ENCODE data around the gene PARVA. TPM values are rescaled to one million over a fixed set of nuclear protein-coding genes. Genes with fewer than 3 reads are reported as not detected.

PARVA gene
- total and polyA plus RNA-seq, 4 experiments from 2014 or later = 0.75 to 2.4 (median 1.4) TPM

GRCh38 chr11:12560362-12560761 is 183.0 kb downstream of the PARVA start:
- H3K27ac Mint-ChIP-seq = no peak overlapping the region
- CTCF ChIA-PET (ENCODE audit: partially characterized antibody) = interaction anchor here (1.7 kb wide), 1 partner anchor 229 kb away, joined by 5 read pairs; no protein-coding TSS in a partner anchor
- no peak for DNase-seq
- H3K27me3 ChIP-seq (ENCODE audit: insufficient read depth, low read length) = no peaks in the 10 kb centered on the region
- no peaks in the 10 kb centered on the region for H3K36me3 ChIP-seq (ENCODE audit: insufficient read depth, low read length)
- H3K36me3 Mint-ChIP-seq = no peaks in the 10 kb centered on the region
- H3K4me1 Mint-ChIP-seq = no peaks in the 10 kb centered on the region
- POLR2A ChIA-PET (ENCODE audit: partially characterized antibody) = no interaction called here
- no peak overlapping the region for H3K4me3 Mint-ChIP-seq
- no peak overlapping the region for H3K27ac ChIP-seq (ENCODE audit: low read depth, low read length)
- peaks cover 0 to 3% (median 0%) of the 10 kb centered on the region in 8 donors for H3K9me3 Mint-ChIP-seq
- no peak overlapping the region for H3K4me3 ChIP-seq (ENCODE audit: low read length in 2 of 2)
- H3K9me3 ChIP-seq (ENCODE audit: control insufficient read depth in 1 of 2, low read length in 2 of 2) = no peaks in the 10 kb centered on the region
- no peaks in the 10 kb centered on the region for H3K4me1 ChIP-seq (ENCODE audit: insufficient read depth, low read length)
- intact Hi-C loops (cut with micrococcal nuclease) = no loop called here
- H3K27me3 Mint-ChIP-seq = peaks cover 2 to 9% of the 10 kb centered on the region in 2 donors

- ChIA-PET CTCF (ENCODE audit: partially characterized antibody) (no interaction called here), POLR2A (ENCODE audit: partially characterized antibody) (no interaction called here)
- Mint-ChIP-seq H3K9me3 (peaks cover 0 to 3% (median 0%) of the 10 kb centered on the region in 8 donors), H3K4me3 (no peak overlapping the region), H3K4me1 (no peaks in the 10 kb centered on the region), H3K27ac (no peak overlapping the region), H3K27me3 (peaks cover 1 to 9% of the 10 kb centered on the region in 2 donors), H3K36me3 (no peaks in the 10 kb centered on the region)
- intact Hi-C loops (cut with micrococcal nuclease) = no loop called here
- Histone ChIP-seq H3K4me1 (ENCODE audit: insufficient read depth, low read length) (no peaks in the 10 kb centered on the region), H3K36me3 (ENCODE audit: insufficient read depth, low read length) (no peaks in the 10 kb centered on the region), H3K9me3 (ENCODE audit: control insufficient read depth in 1 of 2, low read length in 2 of 2) (no peaks in the 10 kb centered on the region), H3K27ac (ENCODE audit: low read depth, low read length) (no peak overlapping the region), H3K27me3 (ENCODE audit: insufficient read depth, low read length) (no peaks in the 10 kb centered on the region), H3K4me3 (ENCODE audit: low read length in 2 of 2) (no peak overlapping the region)
- no peak for DNase-seq
These were observed 183.5 kb downstream of the PARVA start for GRCh38 chr11:12560861-12561260.

DNA sequence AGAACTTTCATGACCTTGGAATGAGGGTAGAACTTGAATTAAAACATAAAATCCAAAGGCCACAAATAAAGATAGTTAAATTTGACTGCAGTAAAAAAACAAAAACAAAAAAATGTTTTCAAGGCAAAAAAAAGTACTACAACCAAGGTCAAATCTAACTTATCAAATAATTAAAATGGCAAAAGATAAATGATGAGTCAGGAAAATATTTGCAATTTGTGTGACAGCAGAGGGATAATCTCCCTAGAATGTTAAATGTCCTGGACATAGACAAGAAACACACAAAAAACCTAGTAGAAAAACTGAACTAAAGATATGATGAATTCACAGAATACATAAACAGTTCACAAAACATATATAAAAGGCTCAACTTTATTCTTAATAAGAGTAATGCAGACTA is 186.6 kb downstream of the PARVA start:
- CTCF ChIA-PET (ENCODE audit: partially characterized antibody) = no interaction called here
- H3K27me3 Mint-ChIP-seq = peaks cover 11 to 19% of the 10 kb centered on the region in 2 donors
- Histone ChIP-seq H3K27me3 (ENCODE audit: insufficient read depth, low read length) (no peaks in the 10 kb centered on the region), H3K36me3 (ENCODE audit: insufficient read depth, low read length) (no peaks in the 10 kb centered on the region), H3K4me1 (ENCODE audit: insufficient read depth, low read length) (no peaks in the 10 kb centered on the region), H3K9me3 (ENCODE audit: control insufficient read depth in 1 of 2, low read length in 2 of 2) (no peaks in the 10 kb centered on the region), H3K27ac (ENCODE audit: low read depth, low read length) (no peak overlapping the region), H3K4me3 (ENCODE audit: low read length in 2 of 2) (no peak overlapping the region)
- peaks cover 0 to 5% (median 0%) of the 10 kb centered on the region in 8 donors for H3K9me3 Mint-ChIP-seq
- H3K36me3 Mint-ChIP-seq = no peaks in the 10 kb centered on the region
- intact Hi-C loops (cut with micrococcal nuclease) = no loop called here
- no peak for DNase-seq
- H3K4me1 Mint-ChIP-seq = no peaks in the 10 kb centered on the region
- POLR2A ChIA-PET (ENCODE audit: partially characterized antibody) = no interaction called here
- H3K4me3 Mint-ChIP-seq = no peak overlapping the region
- no peak overlapping the region for H3K27ac Mint-ChIP-seq

GRCh38 chr11:12565406-12565805 is 188.0 kb downstream of the PARVA start:
- no peak overlapping the region for H3K27ac Mint-ChIP-seq
- CTCF ChIA-PET (ENCODE audit: partially characterized antibody) = no interaction called here
- intact Hi-C loops (cut with micrococcal nuclease) = no loop called here

DNA sequence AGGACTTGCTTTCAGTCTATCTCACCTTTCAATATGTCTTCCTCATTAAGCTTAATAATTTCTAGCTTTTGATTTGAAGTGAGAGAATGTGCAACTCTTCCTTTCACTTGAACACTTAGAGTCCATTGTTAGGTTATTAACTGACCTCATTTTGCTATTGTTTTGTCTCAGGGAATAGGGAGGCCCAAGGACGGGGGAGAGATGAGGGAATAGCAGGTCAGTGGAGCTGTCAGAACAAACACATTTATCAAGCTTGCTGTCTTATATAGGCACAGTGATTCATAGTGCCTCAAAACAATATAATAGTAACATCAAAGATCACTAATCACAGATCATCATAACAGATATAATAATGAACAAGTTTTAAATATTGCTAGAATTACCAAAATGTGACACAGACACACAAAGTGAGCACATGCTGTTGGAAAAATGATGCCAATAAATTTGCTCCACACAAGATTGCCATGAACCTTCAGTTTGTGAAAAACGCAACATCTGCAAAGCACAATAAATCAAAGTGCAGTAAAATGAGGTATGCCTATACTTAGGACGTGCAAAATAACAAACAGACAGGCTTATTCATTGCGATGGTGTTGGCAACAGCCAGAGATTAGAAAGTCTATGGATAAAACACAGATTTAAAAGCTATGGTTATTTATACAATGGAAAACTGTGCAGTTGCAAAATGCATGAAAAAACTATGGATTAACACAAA is 190.5 kb downstream of the PARVA start:
- H3K36me3 Mint-ChIP-seq = no peaks in the 10 kb centered on the region
- no peaks in the 10 kb centered on the region for H3K27me3 ChIP-seq (ENCODE audit: insufficient read depth, low read length)
- ChIA-PET CTCF (ENCODE audit: partially characterized antibody) (interaction anchor here (1.0 kb wide), 1 partner anchor 237 kb away, joined by 3 read pairs; no protein-coding TSS in a partner anchor), POLR2A (ENCODE audit: partially characterized antibody) (no interaction called here)
- peaks cover 15 to 30% of the 10 kb centered on the region in 2 donors for H3K27me3 Mint-ChIP-seq
- no peaks in the 10 kb centered on the region for H3K4me1 ChIP-seq (ENCODE audit: insufficient read depth, low read length)
- no peak for DNase-seq
- H3K27ac Mint-ChIP-seq = no peak overlapping the region
- H3K27ac ChIP-seq (ENCODE audit: low read depth, low read length) = no peak overlapping the region
- no peak overlapping the region for H3K4me3 ChIP-seq (ENCODE audit: low read length in 2 of 2)
- no peaks in the 10 kb centered on the region for H3K36me3 ChIP-seq (ENCODE audit: insufficient read depth, low read length)
- intact Hi-C loops (cut with micrococcal nuclease) = no loop called here
- H3K9me3 ChIP-seq (ENCODE audit: control insufficient read depth in 1 of 2, low read length in 2 of 2) = no peaks in the 10 kb centered on the region
- peaks cover 0 to 5% (median 0%) of the 10 kb centered on the region in 8 donors for H3K9me3 Mint-ChIP-seq
- no peak overlapping the region for H3K4me3 Mint-ChIP-seq
- H3K4me1 Mint-ChIP-seq = no peaks in the 10 kb centered on the region

More at GRCh38 chr11:12565406-12565805, 188.0 kb downstream of the PARVA start:
- H3K4me1 Mint-ChIP-seq = no peaks in the 10 kb centered on the region
- Histone ChIP-seq H3K4me3 (ENCODE audit: low read length in 2 of 2) (no peak overlapping the region), H3K36me3 (ENCODE audit: insufficient read depth, low read length) (no peaks in the 10 kb centered on the region), H3K4me1 (ENCODE audit: insufficient read depth, low read length) (no peaks in the 10 kb centered on the region), H3K9me3 (ENCODE audit: control insufficient read depth in 1 of 2, low read length in 2 of 2) (no peaks in the 10 kb centered on the region), H3K27me3 (ENCODE audit: insufficient read depth, low read length) (no peaks in the 10 kb centered on the region), H3K27ac (ENCODE audit: low read depth, low read length) (no peak overlapping the region)
- peaks cover 17 to 18% of the 10 kb centered on the region in 2 donors for H3K27me3 Mint-ChIP-seq
- no peak overlapping the region for H3K4me3 Mint-ChIP-seq
- H3K9me3 Mint-ChIP-seq = peaks cover 0 to 5% (median 0%) of the 10 kb centered on the region in 8 donors
- POLR2A ChIA-PET (ENCODE audit: partially characterized antibody) = no interaction called here
- H3K36me3 Mint-ChIP-seq = no peaks in the 10 kb centered on the region
- no peak for DNase-seq

GRCh38 chr11:12569499-12570425 is 192.4 kb downstream of the PARVA start:
- Histone ChIP-seq H3K4me3 (ENCODE audit: low read length in 2 of 2) (no peak overlapping the region), H3K4me1 (ENCODE audit: insufficient read depth, low read length) (no peaks in the 10 kb centered on the region), H3K36me3 (ENCODE audit: insufficient read depth, low read length) (no peaks in the 10 kb centered on the region), H3K27ac (ENCODE audit: low read depth, low read length) (no peak overlapping the region), H3K9me3 (ENCODE audit: control insufficient read depth in 1 of 2, low read length in 2 of 2) (no peaks in the 10 kb centered on the region), H3K27me3 (ENCODE audit: insufficient read depth, low read length) (no peaks in the 10 kb centered on the region)
- POLR2A ChIA-PET (ENCODE audit: partially characterized antibody) = no interaction called here
- Mint-ChIP-seq H3K36me3 (no peaks in the 10 kb centered on the region), H3K9me3 (peaks cover 0 to 5% (median 0%) of the 10 kb centered on the region in 8 donors), H3K27ac (no peak overlapping the region), H3K27me3 (peaks cover 19 to 31% of the 10 kb centered on the region in 2 donors), H3K4me1 (no peaks in the 10 kb centered on the region), H3K4me3 (no peak overlapping the region)
- CTCF ChIA-PET (ENCODE audit: partially characterized antibody) = no interaction called here
- DNase-seq = no peak
- intact Hi-C loops (cut with micrococcal nuclease) = no loop called here

DNA sequence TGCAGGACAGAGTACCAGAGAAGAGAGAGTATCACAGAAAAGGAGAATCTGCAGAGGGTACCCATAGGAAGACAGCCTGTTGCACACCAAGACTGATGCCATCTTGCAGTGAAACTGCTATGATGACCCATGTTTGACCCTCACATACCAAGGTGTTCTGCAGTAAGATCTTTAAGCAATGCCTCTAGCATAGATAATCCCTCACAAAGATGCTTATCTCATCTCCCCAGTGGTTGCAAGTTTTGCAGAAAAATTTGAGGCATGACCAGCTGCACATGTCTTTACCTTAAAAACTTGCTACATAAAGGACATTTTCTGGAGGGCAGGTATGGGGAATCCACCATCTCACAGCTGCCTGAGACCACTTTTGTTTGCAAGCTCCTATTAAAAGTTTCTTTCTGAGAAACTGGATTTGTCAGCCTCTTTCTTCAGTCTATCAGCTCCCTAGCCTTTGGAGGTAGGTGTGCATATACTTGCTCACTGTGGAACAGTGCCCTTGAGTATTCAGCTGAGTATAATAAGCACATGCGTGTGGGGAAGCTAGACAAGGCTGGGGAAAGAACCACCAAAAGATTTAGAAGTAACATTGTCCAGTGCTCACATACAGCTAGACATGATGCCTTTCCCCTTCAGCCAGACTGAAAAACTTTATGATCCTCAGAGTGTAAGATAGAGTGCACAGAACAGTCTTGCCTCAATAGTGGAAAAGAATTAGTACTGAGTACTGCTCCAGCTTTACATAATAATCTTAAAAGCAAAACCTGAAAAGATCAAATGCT is 196.5 kb downstream of the PARVA start:
- no peaks in the 10 kb centered on the region for H3K9me3 Mint-ChIP-seq
- Histone ChIP-seq H3K4me3 (ENCODE audit: low read length in 2 of 2) (no peak overlapping the region), H3K4me1 (ENCODE audit: insufficient read depth, low read length) (no peaks in the 10 kb centered on the region), H3K27ac (ENCODE audit: low read depth, low read length) (no peak overlapping the region), H3K36me3 (ENCODE audit: insufficient read depth, low read length) (no peaks in the 10 kb centered on the region), H3K27me3 (ENCODE audit: insufficient read depth, low read length) (no peaks in the 10 kb centered on the region), H3K9me3 (ENCODE audit: control insufficient read depth in 1 of 2, low read length in 2 of 2) (no peaks in the 10 kb centered on the region)
- no peaks in the 10 kb centered on the region for H3K4me1 Mint-ChIP-seq
- H3K27me3 Mint-ChIP-seq = peaks cover 9 to 20% of the 10 kb centered on the region in 2 donors
- CTCF ChIA-PET (ENCODE audit: partially characterized antibody) = no interaction called here
- no peaks in the 10 kb centered on the region for H3K36me3 Mint-ChIP-seq
- POLR2A ChIA-PET (ENCODE audit: partially characterized antibody) = no interaction called here
- no peak for DNase-seq
- H3K27ac Mint-ChIP-seq = no peak overlapping the region
- intact Hi-C loops (cut with micrococcal nuclease) = no loop called here
- no peak overlapping the region for H3K4me3 Mint-ChIP-seq
